IMR-90 (cell line): ENCODE results near the gene ATP6V0E2. TPM values are rescaled to one million over a fixed set of nuclear protein-coding genes. Genes with fewer than 3 reads are reported as not detected.

Experiments
- ATAC-seq: fragments of 200-7000 bp; cut with Tn5 transposase; 2 replicates; pipeline ENCODE4 v1.9.1; 2020; ENCODE audit warnings: low read depth, mild to moderate bottlenecking, moderate library complexity
- BruUV-seq: library from RNA; stranded (reverse); fragments of 400-500 nt; replicated peaks from 2 replicates; lab custom pipeline; 2021; lab: Mats Ljungman, UMichigan
- CTCF ChIA-PET: fragments of 300-600 bp; formaldehyde crosslinking; extraction: SDS; loops from one replicate; lab custom pipeline; 2021; ENCODE audit warnings: antibody characterized with exemption; lab: Yijun Ruan, JAX
- POLR2A ChIA-PET: fragments of 300-600 bp; sonication (Branson Sonifier 250); formaldehyde crosslinking; loops from one replicate; lab custom pipeline; 2022; ENCODE audit warnings: antibody characterized with exemption; ENCODE audit not compliant: unreplicated experiment; lab: Charles Lee
- DNase-seq: peaks from one replicate; pipeline ENCODE4 v3.0.0; 2013
- H2AFZ ChIP-seq: replicated peaks from 2 replicates; pipeline ENCODE3; 2013; ENCODE audit warnings: low read length, mild to moderate bottlenecking; ENCODE audit not compliant: poor library complexity
- H2AK5ac ChIP-seq: 2 replicates; pipeline ENCODE4 v1.6.1; 2013; ENCODE audit warnings: low read depth, low read length, inconsistent platforms
- H2AK9ac ChIP-seq: replicated peaks from 2 replicates; pipeline ENCODE3; 2013; ENCODE audit warnings: mild to moderate bottlenecking, low read depth, low read length, moderate library complexity; ENCODE audit not compliant: poor library complexity
- H2BK120ac ChIP-seq: 2 replicates; pipeline ENCODE4 v1.6.1; 2013; ENCODE audit warnings: low read depth, low read length, inconsistent platforms
- H2BK15ac ChIP-seq: 3 replicates; pipeline ENCODE4 v1.6.1; 2013; ENCODE audit warnings: low read depth, low read length, inconsistent platforms
- H2BK20ac ChIP-seq: 2 replicates; pipeline ENCODE4 v1.6.1; 2013; ENCODE audit warnings: low read depth, mild to moderate bottlenecking, inconsistent platforms, low read length, moderate library complexity
- H2BK5ac ChIP-seq: 2 replicates; pipeline ENCODE4 v1.6.1; 2013; ENCODE audit warnings: mild to moderate bottlenecking, low read depth, low read length, inconsistent platforms; ENCODE audit not compliant: poor library complexity, severe bottlenecking
- H3K14ac ChIP-seq: replicated peaks from 2 replicates; pipeline ENCODE4 v1.6.1; 2013; ENCODE audit warnings: low read depth, low read length, inconsistent platforms
- H3K18ac ChIP-seq: 2 replicates; pipeline ENCODE4 v1.6.1; 2013; ENCODE audit warnings: low read depth, low read length, control low read depth
- H3K23ac ChIP-seq: 2 replicates; pipeline ENCODE4 v1.6.1; 2013; ENCODE audit warnings: low read depth, low read length, inconsistent platforms
- H3K27ac ChIP-seq: 2 replicates; pipeline ENCODE4 v1.5.1; 2013; ENCODE audit warnings: mild to moderate bottlenecking, control low read depth, low read length; ENCODE audit not compliant: insufficient read depth
- H3K27me3 ChIP-seq: 2 replicates; pipeline ENCODE4 v1.6.1; 2013; ENCODE audit warnings: low read length; ENCODE audit not compliant: control insufficient read depth, insufficient read depth
- H3K36me3 ChIP-seq: 2 replicates; pipeline ENCODE4 v1.6.1; 2013; ENCODE audit warnings: low read length, mixed read lengths; ENCODE audit not compliant: control insufficient read depth, insufficient read depth
- H3K4ac ChIP-seq: 2 replicates; pipeline ENCODE4 v1.6.1; 2013; ENCODE audit warnings: low read depth, low read length, inconsistent platforms
- H3K4me1 ChIP-seq: 2 replicates; pipeline ENCODE4 v1.6.1; 2013; ENCODE audit warnings: low read length, mixed read lengths; ENCODE audit not compliant: control insufficient read depth, insufficient read depth
- H3K4me2 ChIP-seq: 2 replicates; pipeline ENCODE4 v1.6.1; 2013; ENCODE audit warnings: low read depth, mild to moderate bottlenecking, control low read depth, low read length, moderate library complexity
- H3K4me3 ChIP-seq: 2 replicates; pipeline ENCODE4 v1.5.1; 2013; ENCODE audit warnings: low read depth, mild to moderate bottlenecking, control low read depth, low read length, moderate library complexity; ENCODE audit not compliant: insufficient read depth
- H3K56ac ChIP-seq: 2 replicates; pipeline ENCODE4 v1.6.1; 2013; ENCODE audit warnings: low read length, inconsistent platforms; ENCODE audit not compliant: insufficient read depth; ENCODE audit errors: extremely low read depth
- H3K79me1 ChIP-seq, 2 experiments: 2 replicates each; pipeline ENCODE4 v1.6.1; 2013; ENCODE audit warnings: low read length in 2 of 2, inconsistent platforms in 1 of 2, low read depth in 1 of 2
- H3K9ac ChIP-seq: 2 replicates; pipeline ENCODE4 v1.6.1; 2013; ENCODE audit warnings: low read depth, low read length, control low read depth
- H3K9me1 ChIP-seq: 2 replicates; pipeline ENCODE4 v1.6.1; 2013; ENCODE audit warnings: low read length, inconsistent platforms; ENCODE audit not compliant: insufficient read depth
- H3K9me3 ChIP-seq: 2 replicates; pipeline ENCODE4 v1.6.1; 2013; ENCODE audit warnings: low read length; ENCODE audit not compliant: control insufficient read depth, insufficient read depth
- H4K20me1 ChIP-seq: 2 replicates; pipeline ENCODE4 v1.6.1; 2013; ENCODE audit warnings: low read length, inconsistent platforms; ENCODE audit not compliant: insufficient read depth
- H4K5ac ChIP-seq: 2 replicates; pipeline ENCODE4 v1.6.1; 2013; ENCODE audit warnings: mild to moderate bottlenecking, low read depth, low read length, control low read depth
- H4K8ac ChIP-seq, 2 experiments: 2 replicates each; pipeline ENCODE4 v1.6.1; 2013; ENCODE audit warnings: low read depth in 2 of 2, low read length in 2 of 2, control low read depth in 1 of 2, inconsistent platforms in 1 of 2
- H4K91ac ChIP-seq: 2 replicates; pipeline ENCODE4 v1.6.1; 2013; ENCODE audit warnings: low read depth, low read length, inconsistent platforms; ENCODE audit not compliant: insufficient read depth
- BHLHE40 ChIP-seq: fragments of 150-350 bp; IDR thresholded peaks from 2 replicates; pipeline ENCODE4 v1.6.1; 2016; ENCODE audit warnings: mild to moderate bottlenecking, low read depth, low read length
- CEBPB ChIP-seq: IDR thresholded peaks from 2 replicates; pipeline ENCODE4 v1.6.1; 2012; ENCODE audit warnings: low read depth, low read length, improper control_type of control experiment
- CHD1 ChIP-seq: IDR thresholded peaks from 2 replicates; pipeline ENCODE4 v1.6.1; 2012; ENCODE audit warnings: low read depth, low read length, improper control_type of control experiment
- FOS ChIP-seq: fragments of 150-350 bp; IDR thresholded peaks from 2 replicates; pipeline ENCODE4 v1.6.1; 2016; ENCODE audit warnings: low read depth, low read length
- MAFK ChIP-seq: IDR thresholded peaks from 2 replicates; pipeline ENCODE4 v1.6.1; 2012; ENCODE audit warnings: low read depth, low read length, improper control_type of control experiment
- MAZ ChIP-seq: IDR thresholded peaks from 2 replicates; pipeline ENCODE4 v1.6.1; 2012; ENCODE audit warnings: low read depth, mild to moderate bottlenecking, low read length, improper control_type of control experiment, moderate library complexity, borderline replicate concordance
- MXI1 ChIP-seq: IDR thresholded peaks from 2 replicates; pipeline ENCODE4 v1.6.1; 2012; ENCODE audit warnings: low read depth, mild to moderate bottlenecking, low read length, moderate library complexity, borderline replicate concordance
- NFE2L2 ChIP-seq: fragments of 150-350 bp; IDR thresholded peaks from 2 replicates; pipeline ENCODE4 v1.6.1; 2016; ENCODE audit warnings: low read depth, mild to moderate bottlenecking, low read length
- POLR2A ChIP-seq: IDR thresholded peaks from 2 replicates; pipeline ENCODE4 v1.6.1; 2012; ENCODE audit warnings: mild to moderate bottlenecking, low read depth, low read length
- RAD21 ChIP-seq: IDR thresholded peaks from 2 replicates; pipeline ENCODE4 v1.6.1; 2012; ENCODE audit warnings: low read length, improper control_type of control experiment
- RCOR1 ChIP-seq: IDR thresholded peaks from 2 replicates; pipeline ENCODE4 v1.6.1; 2012; ENCODE audit warnings: mild to moderate bottlenecking, low read length, improper control_type of control experiment; ENCODE audit not compliant: insufficient replicate concordance
- RFX5 ChIP-seq: IDR thresholded peaks from 2 replicates; pipeline ENCODE4 v1.8.0; 2012; ENCODE audit warnings: low read depth, mild to moderate bottlenecking, low read length, moderate library complexity
- SMC3 ChIP-seq: fragments of 150-350 bp; IDR thresholded peaks from 2 replicates; pipeline ENCODE4 v1.6.1; 2016; ENCODE audit warnings: low read depth, mild to moderate bottlenecking, antibody characterized with exemption, low read length, moderate library complexity
- WGBS, 2 experiments: methylation state at CpG; one replicate each; pipeline versions ENCODE4 v1.1.5 to v1.1.7; 2013; ENCODE audit warnings: missing lambda C conversion rate in 2 of 2; ENCODE audit not compliant: insufficient read length in 1 of 2; ENCODE audit errors: extremely low coverage in 2 of 2; 5-methylcytosine and 5-hydroxymethylcytosine counted together
- dilution Hi-C: fragments of 300-500 bp; cut with HindIII; formaldehyde crosslinking; loops from one replicate; pipeline ENCODE4 v1.14.3; 2018; ENCODE audit warnings: low sequenced_read_pairs; ENCODE audit not compliant: unreplicated experiment
- in situ Hi-C: fragments of 300-500 bp; cut with MboI; formaldehyde crosslinking; loops from 3 replicates; pipeline ENCODE4 v1.14.3; 2019; ENCODE audit warnings: low sequenced_read_pairs, inconsistent platforms, mixed read lengths
- intact Hi-C: fragments of 100-400 bp; cut with micrococcal nuclease; formaldehyde crosslinking; loops from 2 replicates; pipeline ENCODE4 v1.10.0; 2022
- polyA plus RNA-seq, 3 experiments: library from polyadenylated mRNA; depleted of rRNA; stranded (reverse); fragments of >200 nt; gene quantifications; 2 replicates each; pipeline ENCODE4 v1.2.3, GENCODE V29; 2012; ENCODE audit warnings: low replicate concordance in 1 of 3
- total RNA-seq: library from RNA; depleted of rRNA; stranded (reverse); fragments of >200 nt; gene quantifications from 2 replicates; pipeline ENCODE4 v1.2.3, GENCODE V29; 2012
- TF ChIP-seq, protein P1 (sequence below): fragments of 150-350 bp; IDR thresholded peaks from 2 replicates; pipeline ENCODE4 v1.6.1; 2016; ENCODE audit warnings: low read depth, mild to moderate bottlenecking, low read length, moderate library complexity, borderline replicate concordance
- TF ChIP-seq, protein P2 (sequence below): conservative IDR thresholded peaks from 2 replicates; pipeline ENCODE4 v1.5.1; 2012; ENCODE audit warnings: mild to moderate bottlenecking, low read depth, low read length, improper control_type of control experiment
- TF ChIP-seq, protein P3 (sequence below): fragments of 150-350 bp; IDR thresholded peaks from 2 replicates; pipeline ENCODE4 v1.6.1; 2017; ENCODE audit warnings: mild to moderate bottlenecking, antibody characterized with exemption, low read length, low read depth

The ATP6V0E2 gene
- total and polyA plus RNA-seq, 2 of the 4 experiments (the other 2 are of a cell fraction): 5.7 to 30.3 TPM

DNA sequence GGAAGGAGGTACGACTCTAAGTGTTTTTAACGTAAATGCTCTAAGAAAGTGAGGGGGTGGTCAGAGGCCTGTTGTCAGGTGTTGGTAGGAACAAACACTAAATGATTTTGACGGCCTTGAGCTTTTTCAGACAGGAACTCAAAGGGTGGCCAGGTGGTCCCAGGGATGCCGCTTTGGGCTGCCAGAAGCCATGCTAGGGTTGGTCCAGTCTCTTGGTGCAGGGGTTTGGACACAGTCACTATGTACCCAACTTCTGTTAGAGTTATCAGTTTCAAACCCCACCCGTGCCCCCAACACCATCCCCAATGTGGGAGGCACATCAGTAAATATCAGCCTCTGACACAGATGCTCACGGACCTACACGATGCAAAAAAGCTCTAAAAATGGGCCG is 9.3 kb downstream of the ATP6V0E2 start:
- Histone ChIP-seq H3K9ac (no peak overlapping the region), H2BK20ac (no peak overlapping the region), H3K4me3 (no peak overlapping the region), H3K79me1 (no peaks in the 10 kb centered on the region), H3K4me1 (peaks cover 3% of the 10 kb centered on the region; the same call in 1 of the 2 replicates), H3K4me2 (no peak overlapping the region), H3K36me3 (no peaks in the 10 kb centered on the region), H3K23ac (no peak overlapping the region), H2BK120ac (no peak overlapping the region), H4K91ac (no peak overlapping the region), H2AK9ac (no peak overlapping the region), H4K20me1 (no peaks in the 10 kb centered on the region), H3K9me3 (no peaks in the 10 kb centered on the region), H4K5ac (no peak overlapping the region), H3K9me1 (no peaks in the 10 kb centered on the region), H2BK15ac (no peak overlapping the region), H2BK5ac (no peak overlapping the region), H2AK5ac (no peak overlapping the region), H3K27me3 (no peaks in the 10 kb centered on the region), H2AFZ (no peak overlapping the region), H3K27ac (no peak overlapping the region), H3K4ac (no peak overlapping the region), H3K56ac (no peak overlapping the region), H4K8ac (no peak overlapping the region), H3K18ac (no peak overlapping the region), H3K14ac (no peak overlapping the region)
- dilution Hi-C loops: no loop called here
- ATAC-seq (no peak), DNase-seq (no peak)
- WGBS, 2 experiments: 66% methylated on average over 3 of the region's 8 CpGs; no CpG with 5 or more reads in 1 of the 2 experiments
- TF ChIP-seq MAZ: no peak
- TF ChIP-seq RFX5: no peak
- TF ChIP-seq, protein P1, sequence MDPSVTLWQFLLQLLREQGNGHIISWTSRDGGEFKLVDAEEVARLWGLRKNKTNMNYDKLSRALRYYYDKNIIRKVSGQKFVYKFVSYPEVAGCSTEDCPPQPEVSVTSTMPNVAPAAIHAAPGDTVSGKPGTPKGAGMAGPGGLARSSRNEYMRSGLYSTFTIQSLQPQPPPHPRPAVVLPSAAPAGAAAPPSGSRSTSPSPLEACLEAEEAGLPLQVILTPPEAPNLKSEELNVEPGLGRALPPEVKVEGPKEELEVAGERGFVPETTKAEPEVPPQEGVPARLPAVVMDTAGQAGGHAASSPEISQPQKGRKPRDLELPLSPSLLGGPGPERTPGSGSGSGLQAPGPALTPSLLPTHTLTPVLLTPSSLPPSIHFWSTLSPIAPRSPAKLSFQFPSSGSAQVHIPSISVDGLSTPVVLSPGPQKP: no peak
- TF ChIP-seq MXI1: no peak
- no peak for TF ChIP-seq NFE2L2
- TF ChIP-seq, protein P2, sequence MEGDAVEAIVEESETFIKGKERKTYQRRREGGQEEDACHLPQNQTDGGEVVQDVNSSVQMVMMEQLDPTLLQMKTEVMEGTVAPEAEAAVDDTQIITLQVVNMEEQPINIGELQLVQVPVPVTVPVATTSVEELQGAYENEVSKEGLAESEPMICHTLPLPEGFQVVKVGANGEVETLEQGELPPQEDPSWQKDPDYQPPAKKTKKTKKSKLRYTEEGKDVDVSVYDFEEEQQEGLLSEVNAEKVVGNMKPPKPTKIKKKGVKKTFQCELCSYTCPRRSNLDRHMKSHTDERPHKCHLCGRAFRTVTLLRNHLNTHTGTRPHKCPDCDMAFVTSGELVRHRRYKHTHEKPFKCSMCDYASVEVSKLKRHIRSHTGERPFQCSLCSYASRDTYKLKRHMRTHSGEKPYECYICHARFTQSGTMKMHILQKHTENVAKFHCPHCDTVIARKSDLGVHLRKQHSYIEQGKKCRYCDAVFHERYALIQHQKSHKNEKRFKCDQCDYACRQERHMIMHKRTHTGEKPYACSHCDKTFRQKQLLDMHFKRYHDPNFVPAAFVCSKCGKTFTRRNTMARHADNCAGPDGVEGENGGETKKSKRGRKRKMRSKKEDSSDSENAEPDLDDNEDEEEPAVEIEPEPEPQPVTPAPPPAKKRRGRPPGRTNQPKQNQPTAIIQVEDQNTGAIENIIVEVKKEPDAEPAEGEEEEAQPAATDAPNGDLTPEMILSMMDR: no peak
- no peak for TF ChIP-seq BHLHE40
- TF ChIP-seq FOS: no peak
- no peak for TF ChIP-seq SMC3
- TF ChIP-seq, protein P3, sequence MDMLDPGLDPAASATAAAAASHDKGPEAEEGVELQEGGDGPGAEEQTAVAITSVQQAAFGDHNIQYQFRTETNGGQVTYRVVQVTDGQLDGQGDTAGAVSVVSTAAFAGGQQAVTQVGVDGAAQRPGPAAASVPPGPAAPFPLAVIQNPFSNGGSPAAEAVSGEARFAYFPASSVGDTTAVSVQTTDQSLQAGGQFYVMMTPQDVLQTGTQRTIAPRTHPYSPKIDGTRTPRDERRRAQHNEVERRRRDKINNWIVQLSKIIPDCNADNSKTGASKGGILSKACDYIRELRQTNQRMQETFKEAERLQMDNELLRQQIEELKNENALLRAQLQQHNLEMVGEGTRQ: no peak
- TF ChIP-seq CEBPB: no peak
- TF ChIP-seq POLR2A: no peak
- TF ChIP-seq MAFK: no peak
- TF ChIP-seq CHD1: no peak
- TF ChIP-seq RCOR1: no peak
- no peak for TF ChIP-seq RAD21
- ChIA-PET CTCF (interaction anchor here (0.5 to 1.0 kb wide), 2 partner anchors 28 to 162 kb away, joined by 3 to 4 read pairs; no protein-coding TSS in a partner anchor), POLR2A (no interaction called here)
- BruUV-seq: no TSS peak
- in situ Hi-C loops: no loop called here
- intact Hi-C loops: loop anchor here (1.0 to 5.0 kb wide), 3 partner anchors 119 to 393 kb away; no protein-coding TSS in a partner anchor
